Kidney (tissue), 14 donors: ENCODE results near the gene DNAJB1. TPM values are rescaled to one million over a fixed set of nuclear protein-coding genes. Genes with fewer than 3 reads are reported as not detected.

Source experiments
- DNase-seq, 5 donors: peaks; one replicate each; pipeline ENCODE4 v3.0.0-alpha.2; 2013 to 2020
- FAIRE-seq: peaks from 2 replicates; lab custom pipeline; 2012; peaks lifted over from hg19 to GRCh38; lab: Jason Lieb, UNC
- H3K27ac ChIP-seq, 2 donors: one replicate each; pipeline ENCODE4 v1.7.0; 2013; ENCODE audit warnings: low read depth in 2 of 2, low read length in 2 of 2, inconsistent platforms in 1 of 2
- H3K27me3 ChIP-seq: one replicate; pipeline ENCODE4 v1.7.1; 2013; ENCODE audit warnings: low read length, inconsistent platforms; ENCODE audit not compliant: control insufficient read depth, insufficient read depth
- H3K36me3 ChIP-seq, 3 donors: one replicate each; pipeline versions ENCODE4 v1.7.0 to v1.7.1; 2013; ENCODE audit warnings: low read length in 3 of 3, control low read depth in 1 of 3, inconsistent platforms in 1 of 3; ENCODE audit not compliant: insufficient read depth in 3 of 3, control insufficient read depth in 2 of 3
- H3K4me1 ChIP-seq, 3 donors: one replicate each; pipeline versions ENCODE4 v1.7.0 to v1.7.1; 2013; ENCODE audit warnings: low read length in 3 of 3, inconsistent platforms in 1 of 3, low read depth in 1 of 3; ENCODE audit not compliant: control insufficient read depth in 2 of 3, insufficient read depth in 2 of 3
- H3K4me3 ChIP-seq, 3 donors: one replicate each; pipeline versions ENCODE4 v1.7.0 to v1.8.1; 2013; ENCODE audit warnings: low read length in 3 of 3, control low read depth in 1 of 3, inconsistent platforms in 1 of 3
- H3K9ac ChIP-seq, 3 donors: one replicate each; pipeline versions ENCODE4 v1.7.0 to v1.7.1; 2013; ENCODE audit warnings: low read length in 3 of 3, control low read depth in 1 of 3, inconsistent platforms in 1 of 3
- H3K9me3 ChIP-seq, 3 donors: one replicate each; pipeline versions ENCODE4 v1.7.0 to v1.7.1; 2013; ENCODE audit warnings: low read length in 3 of 3, control low read depth in 1 of 3, inconsistent platforms in 1 of 3; ENCODE audit not compliant: control insufficient read depth in 2 of 3, insufficient read depth in 1 of 3
- intact Hi-C: fragments of 100-400 bp; cut with DNase I; formaldehyde crosslinking; loops from one replicate; pipeline ENCODE4 v1.11.1; 2022
- polyA plus RNA-seq: library from polyadenylated mRNA; stranded (reverse); fragments of 350-450 nt; fragmentation: Illumina TruSeq; extraction: RNeasy Lipid Tissue Mini Kit (QIAGEN cat#74804); gene quantifications from one replicate; pipeline ENCODE4 v1.2.3, GENCODE V29; 2014; ENCODE audit warnings: low read depth, low replicate concordance; ENCODE audit not compliant: insufficient read depth
- total RNA-seq: library from RNA; stranded (reverse); fragmentation: NEBNext Ultra II Directional; extraction: Animal tissue kit (Norgen Biotek cat#: 25700); gene quantifications from one replicate; pipeline ENCODE4 v1.2.1, GENCODE V29; 2021
- TF ChIP-seq, protein P1 (sequence below): IDR thresholded peaks from 3 replicates; pipeline ENCODE4 v1.5.1; 2012; ENCODE audit warnings: mild to moderate bottlenecking, moderate library complexity, borderline replicate concordance; ENCODE audit not compliant: insufficient read depth; ENCODE audit errors: extremely low read depth
- donor health status: control.
- donor health status: control.
- donor health status: control.
- donor health status: control.
- donor health status: control.
- donor health status: DM: yes; HTN: yes; CAD: no.
- donor health status: Normal renal cell carcinoma (clear cell type).

The DNAJB1 gene
- total and polyA plus RNA-seq, 2 donors from 2014 or later = 77.9 to 122 TPM

- H3K27ac ChIP-seq = no peak overlapping the region
- intact Hi-C loops = no loop called here
- FAIRE-seq (no peak), DNase-seq (no peak)
- TF ChIP-seq, protein P1, sequence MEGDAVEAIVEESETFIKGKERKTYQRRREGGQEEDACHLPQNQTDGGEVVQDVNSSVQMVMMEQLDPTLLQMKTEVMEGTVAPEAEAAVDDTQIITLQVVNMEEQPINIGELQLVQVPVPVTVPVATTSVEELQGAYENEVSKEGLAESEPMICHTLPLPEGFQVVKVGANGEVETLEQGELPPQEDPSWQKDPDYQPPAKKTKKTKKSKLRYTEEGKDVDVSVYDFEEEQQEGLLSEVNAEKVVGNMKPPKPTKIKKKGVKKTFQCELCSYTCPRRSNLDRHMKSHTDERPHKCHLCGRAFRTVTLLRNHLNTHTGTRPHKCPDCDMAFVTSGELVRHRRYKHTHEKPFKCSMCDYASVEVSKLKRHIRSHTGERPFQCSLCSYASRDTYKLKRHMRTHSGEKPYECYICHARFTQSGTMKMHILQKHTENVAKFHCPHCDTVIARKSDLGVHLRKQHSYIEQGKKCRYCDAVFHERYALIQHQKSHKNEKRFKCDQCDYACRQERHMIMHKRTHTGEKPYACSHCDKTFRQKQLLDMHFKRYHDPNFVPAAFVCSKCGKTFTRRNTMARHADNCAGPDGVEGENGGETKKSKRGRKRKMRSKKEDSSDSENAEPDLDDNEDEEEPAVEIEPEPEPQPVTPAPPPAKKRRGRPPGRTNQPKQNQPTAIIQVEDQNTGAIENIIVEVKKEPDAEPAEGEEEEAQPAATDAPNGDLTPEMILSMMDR = no peak
- H3K9me3 ChIP-seq = no peaks in the 10 kb centered on the region
- peaks cover 0 to 15% (median 6%) of the 10 kb centered on the region in 3 donors for H3K4me1 ChIP-seq
- no peaks in the 10 kb centered on the region for H3K27me3 ChIP-seq
- no peaks in the 10 kb centered on the region for H3K36me3 ChIP-seq
- no peak overlapping the region for H3K9ac ChIP-seq
- H3K4me3 ChIP-seq = no peak overlapping the region
These were observed 45.9 kb upstream of the DNAJB1 start for GRCh38 chr19:14563989-14564651.

DNA sequence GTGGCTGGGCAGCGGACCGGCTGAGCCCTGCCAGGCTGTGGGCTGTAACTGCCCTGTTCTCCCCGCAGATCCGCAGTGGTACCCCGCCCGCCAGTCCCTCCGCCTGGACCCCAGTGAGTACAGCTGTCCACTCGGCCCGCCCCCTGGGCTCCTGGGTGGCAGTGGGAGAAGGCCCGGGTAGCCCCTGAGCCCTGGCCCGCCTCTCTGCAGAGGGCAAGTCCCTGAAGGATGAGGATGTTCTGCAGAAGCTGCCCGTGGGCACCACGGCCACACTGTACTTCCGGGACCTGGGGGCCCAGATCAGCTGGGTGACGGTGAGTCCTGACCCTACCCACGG lies 45.4 kb upstream of the DNAJB1 start:
- intact Hi-C loops = no loop called here
- Histone ChIP-seq H3K4me1 (peaks cover 0 to 15% (median 6%) of the 10 kb centered on the region in 3 donors), H3K9me3 (no peaks in the 10 kb centered on the region), H3K27me3 (no peaks in the 10 kb centered on the region), H3K27ac (no peak overlapping the region), H3K4me3 (no peak overlapping the region), H3K36me3 (no peaks in the 10 kb centered on the region), H3K9ac (no peak overlapping the region)
- TF ChIP-seq, protein P1 = no peak
- DNase-seq = no peak
- no peak for FAIRE-seq

GRCh38 chr19:14562660-14563589 lies 44.7 kb upstream of the DNAJB1 start:
- intact Hi-C loops = no loop called here

More at GRCh38 chr19:14562660-14563589, 44.7 kb upstream of the DNAJB1 start:
- H3K9me3 ChIP-seq = no peaks in the 10 kb centered on the region
- H3K4me1 ChIP-seq = peaks cover 0 to 15% (median 6%) of the 10 kb centered on the region in 3 donors
- FAIRE-seq (no peak), DNase-seq (no peak)
- TF ChIP-seq, protein P1 = no peak
- no peaks in the 10 kb centered on the region for H3K27me3 ChIP-seq
- no peak overlapping the region for H3K9ac ChIP-seq
- H3K27ac ChIP-seq = peak overlapping the region; percentile 17 to 71
- no peak overlapping the region for H3K4me3 ChIP-seq
- H3K36me3 ChIP-seq = no peaks in the 10 kb centered on the region
